Measurements from ENCODE around the gene MYL3.

MYL3 gene

GRCh38 chr3:46864061-46864881, 1.0 kb upstream of the MYL3 start:
- DNase-seq = no peak

- DNase-seq = no peak
These were observed 747 bp downstream of the MYL3 start for GRCh38 chr3:46862369-46863025.

- DNase-seq = no peak
These were observed 1.5 kb downstream of the MYL3 start for GRCh38 chr3:46861605-46862368.

DNA sequence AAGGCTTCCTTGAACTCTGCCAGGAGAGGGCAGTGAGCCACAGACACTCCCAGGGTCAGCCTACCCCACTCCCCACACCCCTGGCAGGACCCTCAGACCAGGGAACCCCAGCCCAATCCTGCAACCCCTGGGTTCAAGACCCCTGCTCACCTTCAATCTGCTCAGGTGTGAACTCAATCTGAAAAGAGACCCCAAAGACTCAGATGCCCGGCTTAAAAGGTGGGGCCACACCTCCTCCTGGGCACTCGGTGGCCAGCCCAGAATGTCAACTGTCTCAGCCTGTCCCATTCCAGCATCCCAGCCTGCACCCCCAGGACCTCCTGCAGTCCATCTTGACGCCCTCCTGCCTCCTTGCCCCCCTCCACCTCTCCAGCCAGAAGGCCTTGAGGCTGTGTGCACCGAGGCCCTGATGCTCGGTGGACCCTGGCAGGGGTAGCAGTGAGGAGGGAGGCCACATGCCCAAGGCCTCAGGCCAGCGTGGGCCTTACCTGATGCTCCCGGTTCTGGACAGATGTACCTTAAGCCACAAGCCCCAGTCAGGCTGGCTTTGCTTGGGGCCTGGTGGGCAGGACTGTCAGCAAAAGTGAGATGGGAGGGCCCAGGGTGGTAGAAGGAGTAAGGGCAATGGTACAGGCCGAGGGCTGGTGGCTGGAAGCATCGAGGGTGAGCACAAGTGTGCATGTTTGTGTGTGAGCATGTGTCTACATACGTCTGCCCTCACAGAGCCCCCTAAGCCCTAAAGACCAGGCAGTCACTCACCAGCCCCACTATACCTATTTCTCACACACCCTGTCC, 2.2 kb downstream of the MYL3 start:
- DNase-seq = no peak

GRCh38 chr3:46860017-46860809, 3.0 kb downstream of the MYL3 start:
- no peak for DNase-seq

DNA sequence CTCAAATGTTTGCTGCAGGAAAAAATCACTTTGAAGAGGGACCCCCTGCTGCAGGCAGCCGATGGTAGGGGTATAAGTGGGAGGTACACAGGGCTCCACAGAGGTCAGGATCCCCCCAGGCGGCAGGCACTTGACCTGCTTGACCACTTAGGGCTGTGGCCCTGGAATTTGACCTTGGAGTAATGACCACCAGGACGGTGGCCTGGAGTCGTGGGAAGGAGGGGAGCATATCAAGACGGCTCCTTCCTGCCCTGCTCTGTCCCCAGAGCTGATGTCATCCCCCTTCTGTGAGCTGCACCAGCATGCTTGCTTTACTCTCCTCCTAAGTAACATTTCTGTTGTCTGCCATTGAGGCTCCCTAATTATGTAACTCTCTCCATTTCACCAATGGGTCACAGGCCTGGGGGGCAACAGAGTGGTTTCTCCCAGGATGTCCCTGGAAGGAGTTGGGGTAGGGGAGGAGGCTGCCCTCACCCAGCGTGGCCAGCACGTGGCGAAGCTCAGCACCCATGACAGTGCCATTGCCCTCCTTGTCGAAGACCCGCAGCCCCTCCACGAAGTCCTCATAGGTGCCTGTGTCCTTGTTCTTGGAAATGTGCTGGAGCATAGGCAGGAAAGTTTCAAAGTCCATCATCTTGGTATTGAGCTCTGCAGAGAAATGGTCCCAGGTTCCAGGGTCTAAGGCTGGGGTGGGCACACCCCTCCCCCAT, 4.1 kb downstream of the MYL3 start:
- DNase-seq = no peak

- DNase-seq = no peak
These were observed 4.8 kb downstream of the MYL3 start for GRCh38 chr3:46858456-46858855.

DNA sequence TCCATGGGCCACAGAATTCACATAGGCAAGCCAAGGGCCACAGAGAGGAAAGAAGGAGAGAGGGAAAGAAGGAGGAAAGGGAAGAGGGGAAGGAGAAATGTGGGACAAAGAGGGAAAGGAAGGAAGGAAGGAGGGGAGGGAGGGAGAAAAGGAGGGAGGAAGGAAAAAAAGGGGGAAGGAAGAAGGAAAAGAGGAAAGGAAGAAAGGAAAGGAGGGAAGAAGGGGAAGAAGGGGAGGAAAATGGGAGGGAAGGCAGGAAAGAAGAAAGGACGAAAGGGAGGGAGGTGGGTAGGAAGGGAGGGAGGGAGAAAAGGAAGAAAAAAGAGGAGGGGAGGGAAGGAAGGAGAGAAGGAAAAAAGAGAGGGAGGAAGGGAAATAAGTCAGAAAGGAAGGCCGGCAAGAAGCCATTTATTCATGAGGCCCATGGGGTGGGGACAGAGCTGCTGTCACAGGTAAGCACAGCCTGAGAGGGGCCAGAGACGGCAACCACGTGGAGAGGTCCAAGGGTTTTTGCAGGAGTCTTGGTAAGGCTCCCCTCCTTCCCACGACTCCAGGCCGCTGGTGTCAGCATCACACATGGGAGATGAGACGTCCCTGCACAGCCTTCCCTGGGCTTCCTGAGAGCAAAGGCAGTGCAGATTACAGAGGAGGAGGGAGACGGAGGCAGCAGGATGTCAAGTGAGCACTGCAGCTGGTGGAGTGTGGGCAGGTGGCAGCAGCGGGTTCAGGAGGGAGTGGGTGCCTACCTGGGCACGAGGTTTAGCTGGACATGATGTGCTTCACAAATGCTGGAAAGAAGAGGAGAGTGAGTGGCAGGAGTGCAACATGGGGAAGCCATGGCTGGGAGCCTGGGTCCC, 5.5 kb downstream of the MYL3 start:
- DNase-seq = no peak

- no peak for DNase-seq
These were observed 6.4 kb downstream of the MYL3 start for GRCh38 chr3:46856576-46857471.

- DNase-seq = no peak
These were observed 8.7 kb downstream of the MYL3 start for GRCh38 chr3:46854555-46854991.

DNA sequence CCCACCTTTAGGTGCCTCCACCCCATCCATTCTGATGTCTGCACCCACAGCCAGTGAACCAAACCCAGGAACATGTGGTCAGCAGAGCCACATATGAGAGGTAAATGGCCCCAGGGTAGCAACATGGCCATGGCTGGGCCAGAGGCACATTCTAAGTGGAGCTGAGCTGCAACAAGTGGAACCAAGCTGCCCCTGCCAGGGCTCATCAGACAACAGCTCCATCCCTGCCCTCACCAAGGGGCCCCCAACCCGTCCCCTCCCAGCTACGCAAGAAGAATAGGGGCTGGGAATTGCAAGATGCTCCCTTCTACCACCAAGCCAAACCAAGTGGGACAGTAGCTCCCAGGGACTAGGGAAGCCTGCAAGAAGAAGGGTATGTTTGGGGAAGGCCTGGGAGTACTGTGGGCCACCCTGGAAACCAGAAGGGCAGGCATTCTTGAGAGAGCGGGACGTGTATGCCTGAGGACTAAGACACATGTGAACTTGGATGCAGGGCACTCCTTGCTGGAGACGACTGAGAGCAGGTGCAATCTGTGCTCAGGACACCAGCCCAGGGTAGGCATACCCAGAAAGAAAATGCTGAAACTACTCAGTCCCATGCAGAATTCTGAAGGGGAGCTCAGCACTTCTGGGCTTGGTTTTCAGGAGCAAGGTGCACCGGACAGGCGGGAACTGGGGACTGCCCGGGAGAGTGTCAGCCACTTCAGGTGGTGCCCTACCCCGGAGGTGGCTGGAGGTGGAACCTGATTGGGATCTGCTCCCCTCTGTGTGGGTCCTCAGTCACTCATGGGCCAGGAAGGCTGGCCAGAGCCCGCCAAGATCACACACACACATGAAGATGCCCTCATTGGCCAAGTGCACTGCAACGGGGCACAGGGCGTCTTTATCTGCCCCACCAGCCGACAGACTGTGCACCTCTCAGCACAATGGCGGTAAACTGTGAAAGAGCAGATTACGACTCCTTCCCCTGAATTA, 9.5 kb downstream of the MYL3 start:
- DNase-seq = no peak

GRCh38 chr3:46852839-46853355, 10.3 kb downstream of the MYL3 start:
- no peak for DNase-seq

DNA sequence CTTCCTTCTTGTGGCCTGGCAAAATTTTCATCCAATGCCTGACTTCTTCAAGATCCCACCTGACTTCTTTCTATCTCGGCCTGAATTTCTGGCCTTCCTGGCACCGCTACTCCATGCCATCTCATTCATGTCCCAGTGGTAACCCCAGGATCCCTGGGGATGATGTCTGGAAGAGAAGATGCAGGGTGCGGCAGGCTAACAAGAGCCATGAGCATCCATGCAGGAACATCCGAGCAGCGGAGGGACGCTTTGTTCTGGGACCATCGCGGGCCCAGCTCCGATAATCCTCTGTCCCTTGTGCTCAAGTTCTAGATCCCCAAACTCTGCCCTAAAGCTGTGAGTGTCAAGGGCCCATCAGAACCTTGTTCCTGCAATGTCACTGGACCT, 10.9 kb downstream of the MYL3 start:
- no peak for DNase-seq

GRCh38 chr3:46851364-46852333, 11.6 kb downstream of the MYL3 start:
- no peak for DNase-seq

GRCh38 chr3:46850468-46850779, 12.8 kb downstream of the MYL3 start:
- DNase-seq = no peak

DNA sequence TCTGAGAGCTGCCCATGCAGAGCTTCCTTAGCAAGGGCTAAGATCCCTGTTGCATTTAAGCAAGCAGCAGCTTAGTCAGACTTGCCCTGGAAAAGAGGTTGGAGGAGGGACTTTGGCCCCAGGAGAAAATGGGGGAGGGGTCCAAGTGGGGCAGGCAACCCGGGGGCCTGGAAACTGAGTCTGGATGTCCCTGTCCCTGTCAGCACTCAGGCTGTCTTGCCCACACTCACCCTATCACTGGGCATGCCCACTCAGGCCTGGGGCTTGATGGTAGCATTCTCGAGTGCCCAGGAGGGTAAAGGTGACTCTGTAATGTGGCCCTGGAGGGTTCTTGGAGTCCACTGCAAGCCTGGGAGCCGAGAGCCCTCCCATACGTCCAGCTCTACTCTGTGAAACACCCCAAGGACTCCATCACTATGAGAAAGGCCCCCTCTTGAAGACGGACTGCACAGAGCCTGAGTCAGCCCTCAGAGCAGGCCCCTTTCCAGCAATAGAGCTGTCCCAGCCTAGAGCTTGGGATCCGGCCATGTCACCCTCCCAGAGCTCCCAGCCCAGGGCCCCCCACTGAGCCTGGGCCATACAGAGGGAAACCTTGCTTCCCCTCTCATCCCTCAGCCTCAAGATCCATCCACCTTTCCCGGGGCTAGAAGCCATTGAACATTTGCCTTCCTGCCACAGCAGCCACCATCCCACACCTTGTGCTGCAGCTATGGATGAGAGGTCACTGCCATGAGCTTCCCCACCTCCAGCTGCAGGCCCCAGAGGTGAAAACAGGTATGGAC, 13.4 kb downstream of the MYL3 start:
- DNase-seq = no peak

Measured in NCI-H2107 (cell line).